ENCODE data around the gene PROK1. TPM values are rescaled to one million over a fixed set of nuclear protein-coding genes. Genes with fewer than 3 reads are reported as not detected.
"Not testable (repeated sequence)": the region's sequence is repeated elsewhere in the genome, so short reads cannot be mapped to it uniquely, and the experiment has no call there.

The PROK1 gene
- total RNA-seq (100 to 1,000 TPM in 6 of 7 donors, 10 to 100 TPM in 1; 39.4 to 263 (median 182) TPM), polyA plus RNA-seq (100 to 1,000 TPM; 276 to 428 TPM)
- long read RNA-seq, donor 1, transcript PROK1-201 (3 exons, 1,338 nt): major isoform, 273 of 307 reads
- long read RNA-seq, donor 1, partial matches to known transcripts: 33 of 307 reads
- long read RNA-seq, donor 1, other reads (novel, unspliced or antisense): 1 of 307 reads
- long read RNA-seq, donor 2, transcript PROK1-201 (3 exons, 1,338 nt): major isoform, 8 of 8 reads
- long read RNA-seq, donor 2, partial matches to known transcripts: 0 of 8 reads
- long read RNA-seq, donor 2, other reads (novel, unspliced or antisense): 0 of 8 reads
- long read RNA-seq, donor 3, transcript PROK1-201 (3 exons, 1,338 nt): major isoform, 222 of 267 reads
- long read RNA-seq, donor 3, partial matches to known transcripts: 28 of 267 reads
- long read RNA-seq, donor 3, other reads (novel, unspliced or antisense): 17 of 267 reads

- no peak for TF ChIP-seq EP300 (IDR thresholded peaks at IDR 0.05)
- TF ChIP-seq CTCF (IDR thresholded peaks at IDR 0.05): no peak
- TF ChIP-seq POLR2A (IDR thresholded peaks at IDR 0.05): no peak
- Histone ChIP-seq H3K36me3 (no peaks in the 10 kb centered on the region), H3K4me1 (ENCODE audit: insufficient read depth) (peaks cover 12% of the 10 kb centered on the region), H3K27me3 (no peaks in the 10 kb centered on the region), H3K4me3 (no peak within 1 kb of the TSS), H3K9me3 (no peaks in the 10 kb centered on the region), H3K27ac (peak within 1 kb of the TSS; percentile 62 to 72)
- peak in 4 of 5 donors; percentile 52 to 65 (median 57) for DNase-seq
- 35 to 44% (median 40%) methylated on average over 8 of the region's 8 CpGs for WGBS, 3 donors
- intact Hi-C loops (cut with DNase I): loop anchor here in 1 of 4 donors (10.0 kb wide), 1 partner anchor 136 kb away; no protein-coding TSS in a partner anchor
These were observed at the start of gene PROK1 for GRCh38 chr1:110450929-110451328. Gene PROK1, plus strand, starts transcription at chr1:110451149. Its CDS starts 68 bp downstream, at chr1:110451217.

- WGBS, 3 donors: 91 to 92% (median 92%) methylated on average over 5 of the region's 5 CpGs
- Histone ChIP-seq H3K4me1 (ENCODE audit: insufficient read depth) (peaks cover 4% of the 10 kb centered on the region), H3K27me3 (no peaks in the 10 kb centered on the region), H3K36me3 (no peaks in the 10 kb centered on the region), H3K27ac (no peak overlapping the region), H3K4me3 (no peak overlapping the region), H3K9me3 (no peaks in the 10 kb centered on the region)
- TF ChIP-seq POLR2A (IDR thresholded peaks at IDR 0.05) (no peak), CTCF (IDR thresholded peaks at IDR 0.05) (no peak), EP300 (IDR thresholded peaks at IDR 0.05) (no peak)
- intact Hi-C loops (cut with DNase I): loop anchor here in 1 of 4 donors (10.0 kb wide), 1 partner anchor 189 kb away; the partner anchor contains the start of gene KCNC4
- DNase-seq: no peak
These were observed 47.1 kb upstream of the PROK1 start for GRCh38 chr1:110403805-110404204.

- Histone ChIP-seq H3K36me3 (no peaks in the 10 kb centered on the region), H3K9me3 (no peaks in the 10 kb centered on the region), H3K27ac (no peak overlapping the region), H3K4me1 (ENCODE audit: insufficient read depth) (peaks cover 4% of the 10 kb centered on the region), H3K27me3 (no peaks in the 10 kb centered on the region), H3K4me3 (no peak overlapping the region)
- no peak for DNase-seq
- TF ChIP-seq CTCF (IDR thresholded peaks at IDR 0.05): no peak
- TF ChIP-seq EP300 (IDR thresholded peaks at IDR 0.05): no peak
- no peak for TF ChIP-seq POLR2A (IDR thresholded peaks at IDR 0.05)
- intact Hi-C loops (cut with DNase I): loop anchor here in 1 of 4 donors (10.0 kb wide), 1 partner anchor 190 kb away; the partner anchor contains the start of gene KCNC4
- WGBS, 3 donors: 84 to 85% (median 85%) methylated on average over 4 of the region's 4 CpGs
These were observed 46.5 kb upstream of the PROK1 start for GRCh38 chr1:110404401-110404800.

GRCh38 chr1:110406407-110406806 is 44.5 kb upstream of the PROK1 start:
- 48 to 72% (median 59%) methylated on average over 15 of the region's 15 CpGs for WGBS, 3 donors
- not testable (repeated sequence) for DNase-seq; H3K27me3 ChIP-seq; H3K36me3 ChIP-seq; H3K9me3 ChIP-seq; H3K4me1 ChIP-seq (ENCODE audit: insufficient read depth)
- peak overlapping the region in 1 of 2 donors; percentile 87 for H3K27ac ChIP-seq
- peak overlapping the region; percentile 77 for H3K4me3 ChIP-seq
- intact Hi-C loops (cut with DNase I): loop anchor here in 2 of 4 donors (2.0 to 10.0 kb wide), 2 partner anchors 68 to 192 kb away; partner anchors contain the start of genes RBM15 (in 2 of the 2) and KCNC4 (in 1 of the 2)

All from ovary (tissue), 10 donors.